ENCODE results near the gene APLF. TPM values are rescaled to one million over a fixed set of nuclear protein-coding genes. Genes with fewer than 3 reads are reported as not detected.
"Not testable (repeated sequence)": the region's sequence is repeated elsewhere in the genome, so short reads cannot be mapped to it uniquely, and the experiment has no call there.

The APLF gene
- total RNA-seq, 2 experiments from 2014 or later: 2.9 to 3.5 TPM

GRCh38 chr2:68521037-68521436 lies 53.7 kb downstream of the APLF start:
- H3K27me3 Mint-ChIP-seq: no peaks in the 10 kb centered on the region
- H3K9me3 Mint-ChIP-seq: no peaks in the 10 kb centered on the region
- peak; percentile 55 for ATAC-seq
- peaks cover 2% of the 10 kb centered on the region for H3K36me3 Mint-ChIP-seq (ENCODE audit: low read depth)
- H3K27ac Mint-ChIP-seq: no peak overlapping the region
- ChIA-PET CTCF (interaction anchor here (1.3 to 1.4 kb wide), 2 partner anchors 58 to 74 kb away, joined by 3 to 5 read pairs; no protein-coding TSS in a partner anchor), POLR2A (no interaction called here)
- DNase-seq: no peak
- no peak for TF ChIP-seq CTCF (IDR thresholded peaks at IDR 0.05)
- peaks cover 6% of the 10 kb centered on the region for H3K4me1 Mint-ChIP-seq (ENCODE audit: low read depth)
- intact Hi-C loops (cut with micrococcal nuclease): loop anchor here (5.0 kb wide), 1 partner anchor 126 kb away; no protein-coding TSS in a partner anchor
- H3K4me3 Mint-ChIP-seq: no peak overlapping the region

- not testable (repeated sequence) for H3K27ac Mint-ChIP-seq
Observed at GRCh38 chr2:68526943-68527342, 59.6 kb downstream of the APLF start.

GRCh38 chr2:68527343-68528081 lies 60.1 kb downstream of the APLF start:
- H3K4me1 Mint-ChIP-seq (ENCODE audit: low read depth); H3K36me3 Mint-ChIP-seq (ENCODE audit: low read depth); intact Hi-C loops (cut with micrococcal nuclease); H3K27me3 Mint-ChIP-seq; ATAC-seq; CTCF ChIA-PET; H3K27ac Mint-ChIP-seq; DNase-seq; H3K4me3 Mint-ChIP-seq; H3K9me3 Mint-ChIP-seq; POLR2A ChIA-PET: not testable (repeated sequence)

More at GRCh38 chr2:68526943-68527342, 59.6 kb downstream of the APLF start:
- ATAC-seq; intact Hi-C loops (cut with micrococcal nuclease); POLR2A ChIA-PET; H3K27me3 Mint-ChIP-seq; CTCF ChIA-PET; DNase-seq; H3K4me3 Mint-ChIP-seq; H3K9me3 Mint-ChIP-seq; H3K36me3 Mint-ChIP-seq (ENCODE audit: low read depth); H3K4me1 Mint-ChIP-seq (ENCODE audit: low read depth): not testable (repeated sequence)

GRCh38 chr2:68529156-68529555 lies 61.8 kb downstream of the APLF start:
- intact Hi-C loops (cut with micrococcal nuclease); DNase-seq; H3K4me1 Mint-ChIP-seq (ENCODE audit: low read depth); H3K27me3 Mint-ChIP-seq; H3K27ac Mint-ChIP-seq; H3K4me3 Mint-ChIP-seq; CTCF ChIA-PET; H3K9me3 Mint-ChIP-seq; ATAC-seq; H3K36me3 Mint-ChIP-seq (ENCODE audit: low read depth); POLR2A ChIA-PET: not testable (repeated sequence)

- H3K4me1 Mint-ChIP-seq (ENCODE audit: low read depth): not testable (repeated sequence)
Observed at GRCh38 chr2:68529651-68530050, 62.3 kb downstream of the APLF start.

GRCh38 chr2:68536000-68536399 lies 68.6 kb downstream of the APLF start:
- intact Hi-C loops (cut with micrococcal nuclease): no loop called here

More at GRCh38 chr2:68529651-68530050, 62.3 kb downstream of the APLF start:
- CTCF ChIA-PET; H3K9me3 Mint-ChIP-seq; H3K27ac Mint-ChIP-seq; intact Hi-C loops (cut with micrococcal nuclease); H3K36me3 Mint-ChIP-seq (ENCODE audit: low read depth); H3K27me3 Mint-ChIP-seq; ATAC-seq; H3K4me3 Mint-ChIP-seq; POLR2A ChIA-PET; DNase-seq: not testable (repeated sequence)

More at GRCh38 chr2:68536000-68536399, 68.6 kb downstream of the APLF start:
- H3K27me3 Mint-ChIP-seq: no peaks in the 10 kb centered on the region
- H3K4me1 Mint-ChIP-seq (ENCODE audit: low read depth): no peaks in the 10 kb centered on the region
- H3K27ac Mint-ChIP-seq: no peak overlapping the region
- ATAC-seq (no peak), DNase-seq (no peak)
- peaks cover 3% of the 10 kb centered on the region for H3K36me3 Mint-ChIP-seq (ENCODE audit: low read depth)
- ChIA-PET POLR2A (no interaction called here), CTCF (interaction anchor here (1.5 kb wide), 1 partner anchor 72 kb away, joined by 6 read pairs; no protein-coding TSS in a partner anchor)
- no peaks in the 10 kb centered on the region for H3K9me3 Mint-ChIP-seq
- TF ChIP-seq CTCF (IDR thresholded peaks at IDR 0.05): no peak
- H3K4me3 Mint-ChIP-seq: no peak overlapping the region
